Forelimb muscle (tissue), 1 donor: Measurements from ENCODE around the gene GPC6. TPM values are rescaled to one million over a fixed set of nuclear protein-coding genes. Genes with fewer than 3 reads are reported as not detected.

Source experiments
- DNase-seq: peaks from one replicate; pipeline ENCODE4 v3.0.0-alpha.2; 2013; ENCODE audit warnings: low read depth
- polyA plus RNA-seq: library from polyadenylated mRNA; unstranded; fragments of 120-200 nt; gene quantifications from one replicate; pipeline ENCODE4 v1.2.1, GENCODE V29; 2013; ENCODE audit not compliant: insufficient read length

The GPC6 gene
- polyA plus RNA-seq, 1 donor, result 8.2 TPM

DNA sequence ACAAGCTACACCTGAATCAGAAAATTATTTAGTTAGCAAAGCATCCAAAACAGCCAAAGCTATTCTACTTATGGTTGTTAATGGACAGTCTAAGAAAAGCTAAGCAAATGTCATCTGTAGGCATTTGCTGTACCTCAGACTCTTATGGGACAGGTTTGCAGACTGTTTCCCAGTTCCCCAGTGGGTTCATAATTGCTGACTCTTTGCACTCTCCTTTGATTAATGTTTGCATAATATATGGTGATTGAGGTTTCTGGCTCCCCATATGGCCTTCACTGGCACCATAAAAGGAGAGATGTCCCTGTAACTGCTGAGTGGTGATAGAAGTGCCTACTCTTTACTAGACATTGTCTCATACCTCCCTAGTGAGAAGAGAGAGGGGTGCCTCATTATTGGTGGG is 142.1 kb downstream of the GPC6 start:
- no peak for DNase-seq

DNA sequence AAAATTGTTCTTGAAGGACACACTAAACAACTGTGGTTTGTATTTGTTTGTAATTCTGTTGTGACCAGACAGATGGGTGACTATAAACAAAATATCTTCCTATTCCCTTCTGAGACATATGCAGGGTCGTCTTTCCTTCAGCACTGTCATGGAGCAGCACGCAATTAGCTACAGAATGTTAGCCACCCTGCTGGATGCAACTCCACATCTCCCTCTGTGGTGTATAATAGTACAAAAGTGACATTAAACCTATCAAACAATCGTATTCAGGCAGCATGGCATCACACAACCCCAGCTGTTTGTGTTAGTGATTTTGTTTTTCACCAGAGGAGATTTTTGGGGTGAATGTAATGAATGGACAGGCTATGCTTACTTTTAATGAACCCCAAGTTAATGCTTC is 146.2 kb downstream of the GPC6 start:
- no peak for DNase-seq

DNA sequence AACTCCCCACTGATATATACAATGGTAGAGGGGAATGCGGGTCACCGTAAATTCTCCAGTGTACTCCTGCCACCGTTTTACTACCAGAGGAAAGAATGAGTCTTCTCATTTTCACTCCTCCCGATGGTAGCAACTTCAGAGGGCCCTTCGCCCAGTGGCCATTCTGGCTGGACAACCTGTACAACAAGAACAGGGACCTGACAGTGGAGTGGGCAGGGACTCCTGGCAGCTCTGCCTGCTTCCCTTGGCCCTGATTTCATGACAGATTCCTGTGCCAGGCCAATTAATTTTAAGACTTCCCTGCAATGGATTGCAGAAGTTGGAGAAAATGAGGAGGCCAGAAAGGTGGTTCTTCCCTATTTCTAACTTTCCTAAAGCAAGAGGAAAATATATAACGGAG is 148.9 kb downstream of the GPC6 start:
- no peak for DNase-seq

DNA sequence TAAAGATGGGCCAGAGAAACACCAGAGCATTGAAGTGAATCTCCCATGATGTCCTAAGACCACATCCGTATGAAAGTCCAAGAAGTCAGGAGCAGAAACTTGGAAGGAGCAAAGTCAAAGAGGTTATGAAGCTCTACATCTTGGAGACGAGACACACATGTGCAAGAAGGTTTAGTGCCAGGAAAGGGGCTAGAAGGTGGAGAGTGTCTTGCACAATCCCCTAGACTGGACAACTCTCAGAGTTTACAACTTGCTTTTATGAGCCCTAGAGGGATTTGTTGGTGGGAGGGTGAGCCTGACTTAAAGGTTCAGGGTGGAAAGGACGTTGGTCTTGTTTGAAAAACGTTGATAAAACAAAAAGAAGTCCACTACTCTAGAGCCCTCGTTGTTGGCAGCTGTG is 150.6 kb downstream of the GPC6 start:
- no peak for DNase-seq

DNA sequence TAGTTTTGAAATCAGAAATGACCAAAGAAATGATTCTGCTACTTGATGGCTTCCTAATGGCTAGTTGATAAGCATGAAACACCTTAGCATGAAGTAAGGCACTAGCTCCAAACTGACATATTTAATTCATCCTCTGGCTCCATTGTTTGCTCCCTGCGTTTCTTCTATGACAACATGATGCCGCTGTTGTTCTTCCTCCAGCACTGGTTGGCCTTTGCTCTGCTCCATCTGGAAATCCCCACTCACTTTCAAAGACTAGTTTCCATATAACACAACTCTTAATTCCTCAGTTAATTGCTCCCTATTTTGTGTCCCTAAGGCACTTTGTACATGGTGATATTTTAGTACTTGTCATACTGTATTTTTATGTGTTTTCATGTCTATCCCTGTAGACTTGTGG is 151.6 kb downstream of the GPC6 start:
- DNase-seq, result no peak

DNA sequence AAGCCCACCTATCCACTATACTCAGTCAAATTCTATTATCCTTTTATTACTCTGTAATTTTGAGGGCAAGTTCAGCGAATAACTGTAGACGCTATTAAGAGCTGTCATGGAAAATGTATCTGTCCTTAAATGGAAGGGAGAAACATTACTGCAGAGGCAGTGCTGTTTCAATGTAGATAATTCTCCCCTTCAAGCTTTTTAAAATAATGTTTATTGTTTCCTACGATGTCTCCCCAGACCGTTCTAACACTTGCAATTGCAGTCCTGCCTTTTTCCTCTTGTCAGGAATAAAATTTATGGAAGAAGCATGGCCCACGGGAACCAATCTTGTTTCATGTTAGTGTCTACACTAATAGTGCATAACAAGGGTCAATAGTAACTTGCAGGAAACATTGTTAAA is 159.5 kb downstream of the GPC6 start:
- DNase-seq, result no peak

DNA sequence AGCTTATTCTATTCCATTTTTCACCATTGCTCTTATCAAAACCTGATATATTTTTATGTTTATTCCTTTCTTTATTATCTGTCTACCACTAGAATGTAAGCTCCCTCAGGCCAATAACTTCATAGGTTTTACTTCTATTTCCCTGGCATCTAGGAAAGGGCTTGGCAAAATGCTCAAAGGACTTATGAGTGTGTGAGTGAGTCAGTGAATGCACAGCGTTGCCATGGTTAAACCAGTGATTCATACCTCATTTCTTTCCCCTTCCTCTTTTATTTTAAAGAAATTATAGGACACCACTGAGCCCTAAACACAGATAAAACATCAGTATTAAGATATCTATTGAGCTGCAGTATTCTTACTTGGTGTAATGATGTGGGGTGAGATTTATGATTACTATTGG is 162.1 kb downstream of the GPC6 start:
- no peak for DNase-seq

DNA sequence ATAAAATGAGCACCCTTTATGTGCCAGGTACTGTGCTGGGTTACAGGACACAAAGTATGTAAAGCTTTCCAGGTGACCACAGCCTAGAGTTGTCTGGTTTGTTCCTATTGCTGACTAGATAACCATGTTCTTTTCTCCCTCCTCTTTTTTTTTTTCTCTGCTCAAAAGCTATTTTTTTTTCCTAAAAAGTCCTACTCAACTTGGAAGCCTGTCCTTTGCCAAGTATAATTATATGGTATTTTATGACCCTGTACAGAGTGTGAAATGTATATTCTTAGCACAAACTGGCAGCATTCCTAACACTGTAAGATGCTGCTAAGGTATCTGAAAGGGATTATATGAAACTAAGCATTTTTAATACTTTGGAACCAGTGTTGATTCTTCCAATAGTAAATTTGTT is 171.0 kb downstream of the GPC6 start:
- no peak for DNase-seq

DNA sequence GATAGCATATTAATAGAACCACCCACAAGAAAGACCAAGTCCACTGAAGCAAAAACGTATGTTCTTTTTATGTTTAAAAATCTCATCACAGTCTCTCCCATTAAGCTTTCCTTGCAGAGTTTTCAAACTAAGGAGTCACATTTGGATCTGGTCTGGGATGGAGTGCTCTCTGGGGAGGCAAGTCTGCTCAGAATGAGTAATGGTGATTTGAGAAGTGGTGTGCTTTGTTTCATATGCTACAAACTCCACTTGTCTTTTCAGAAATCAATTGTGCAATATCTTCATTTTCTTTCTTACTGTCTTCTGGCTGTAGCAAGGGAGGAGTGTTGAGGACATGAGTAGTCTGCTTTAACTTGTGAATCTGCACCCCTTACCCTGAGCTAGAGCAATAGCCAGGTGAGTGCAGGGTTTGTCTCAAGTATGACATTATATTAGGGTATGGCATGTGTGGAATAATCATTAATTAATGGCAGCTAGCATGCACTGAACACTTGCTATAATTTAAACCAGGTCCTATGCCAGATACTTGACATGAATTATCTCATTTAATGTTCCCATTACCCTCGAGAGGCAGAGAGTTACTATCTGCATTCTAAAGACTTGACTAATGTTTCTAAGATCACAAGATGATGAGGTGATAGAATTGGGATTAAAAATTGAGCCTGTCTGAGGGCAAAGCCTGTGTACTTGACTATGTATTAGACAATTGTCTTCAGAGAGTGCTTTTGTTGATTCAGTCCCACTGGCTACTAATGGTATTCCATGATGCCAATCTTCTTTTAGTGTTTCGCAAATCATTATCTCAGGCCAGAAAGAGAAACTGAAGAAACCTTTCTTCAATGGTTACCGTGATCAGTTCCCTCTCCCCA is 171.8 kb downstream of the GPC6 start:
- peak; percentile 22 for DNase-seq

DNA sequence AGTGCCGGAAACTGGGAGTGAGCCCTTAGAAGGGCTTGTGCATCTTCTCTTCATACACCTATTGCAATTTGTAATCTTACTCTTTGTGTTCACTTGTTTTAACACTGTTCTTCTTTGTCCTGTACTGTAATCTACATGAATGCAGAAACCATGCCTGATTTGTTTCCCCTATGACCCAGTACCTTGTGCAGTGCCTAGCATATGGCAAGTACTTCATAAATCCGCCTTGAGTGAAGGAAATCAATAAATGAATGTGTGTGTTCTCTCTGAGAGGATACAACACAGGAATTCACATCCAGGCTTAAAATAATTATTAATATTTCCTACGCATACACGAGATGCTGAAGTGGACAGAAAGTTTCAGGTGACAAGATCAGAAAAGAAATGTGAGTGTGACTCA is 172.6 kb downstream of the GPC6 start:
- no peak for DNase-seq

DNA sequence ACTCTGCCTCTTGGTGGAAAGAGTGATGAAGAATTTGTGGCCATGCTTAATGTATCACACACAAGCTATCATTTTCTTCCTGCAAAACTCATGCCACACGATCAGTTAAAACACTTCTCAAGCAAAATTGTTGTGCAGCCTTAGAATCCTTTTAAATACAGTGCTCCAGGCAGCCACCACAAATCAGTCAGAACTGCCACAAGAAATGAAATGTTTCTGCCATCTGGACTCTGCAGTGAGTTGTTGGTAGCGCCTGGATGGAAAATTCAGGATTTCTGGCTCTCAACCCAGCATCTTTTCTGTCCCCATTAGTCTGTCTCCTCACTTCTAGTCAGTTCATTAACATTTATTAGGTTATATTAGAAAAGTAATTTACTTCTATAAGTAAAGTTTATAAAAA is 179.5 kb downstream of the GPC6 start:
- no peak for DNase-seq

DNA sequence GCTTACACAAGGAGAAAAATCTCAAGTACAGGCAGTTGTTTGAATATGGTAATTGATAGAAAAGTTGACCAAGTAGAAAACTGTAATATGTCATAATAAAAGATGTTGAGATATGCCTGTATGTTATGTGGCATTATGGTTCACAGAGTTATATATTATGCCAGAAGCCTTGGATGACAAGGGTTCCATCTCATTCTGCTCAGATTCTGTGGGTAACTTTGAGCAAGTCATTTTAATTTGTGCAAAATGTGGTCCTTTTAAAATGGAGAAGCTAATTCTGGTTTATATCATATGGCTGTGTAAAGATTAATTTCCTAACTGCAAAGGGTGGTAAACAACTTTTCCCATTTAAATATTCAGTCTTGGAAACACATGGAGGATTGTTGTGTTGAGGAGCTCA is 180.9 kb downstream of the GPC6 start:
- DNase-seq, result no peak

DNA sequence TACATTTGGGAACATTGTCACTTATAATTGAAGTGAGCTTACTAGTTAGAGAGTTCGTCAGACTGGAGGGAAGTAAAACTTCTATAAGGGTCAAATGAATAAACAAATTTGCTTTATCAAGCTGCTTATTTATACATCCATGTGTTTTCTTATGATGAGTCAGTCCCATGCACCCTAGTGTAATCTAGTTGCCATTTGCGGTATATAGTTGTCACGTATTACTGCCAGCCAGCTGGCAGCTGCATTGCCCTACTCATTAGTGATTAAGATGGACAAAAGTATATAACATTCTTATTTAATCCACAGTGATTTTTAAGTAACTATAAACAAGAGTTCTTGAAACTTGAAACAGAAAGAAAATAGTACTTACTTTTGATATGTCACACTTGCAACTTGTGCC is 182.4 kb downstream of the GPC6 start:
- DNase-seq, result no peak

DNA sequence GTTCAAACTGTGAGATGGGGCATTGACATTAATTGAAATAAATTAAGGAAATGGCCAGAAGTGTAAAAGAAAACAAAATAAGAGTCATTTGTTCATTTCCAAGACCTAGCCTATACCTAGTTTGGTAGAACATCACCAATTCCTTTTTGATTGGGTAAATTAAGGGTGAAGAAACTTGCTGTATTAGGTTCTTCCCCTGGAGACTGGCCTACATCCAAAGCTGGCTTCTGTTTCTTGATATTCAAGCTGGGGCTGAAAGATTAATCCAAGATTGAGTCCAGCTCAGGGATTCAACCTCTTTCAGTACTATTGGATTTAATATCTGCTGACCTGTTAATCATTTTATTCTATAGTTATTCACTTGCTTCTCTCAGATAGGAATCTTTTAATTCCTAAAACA is 183.2 kb downstream of the GPC6 start:
- no peak for DNase-seq

DNA sequence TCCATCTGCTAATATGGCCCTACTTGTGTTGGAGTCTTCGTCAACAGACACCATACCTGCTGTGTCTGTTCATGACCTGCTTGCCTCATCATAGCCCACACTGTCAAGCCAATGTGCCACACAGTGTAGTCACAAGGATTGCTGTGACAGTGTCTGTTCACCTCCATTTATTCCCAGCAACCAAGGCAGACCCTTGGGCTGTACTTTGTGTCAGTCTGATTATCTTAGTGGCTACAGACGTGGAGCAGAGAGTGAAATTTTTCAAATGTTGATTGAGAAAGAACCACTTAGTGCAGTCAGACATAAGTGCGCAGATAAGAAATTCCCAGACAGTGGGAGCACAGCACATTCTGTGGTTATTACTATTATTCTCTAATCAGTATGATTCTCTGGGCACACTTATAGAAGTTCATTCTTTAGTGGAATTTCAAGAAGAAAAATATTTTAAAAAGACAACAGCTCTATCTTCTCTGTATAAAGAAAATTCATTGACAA is 184.6 kb downstream of the GPC6 start:
- no peak for DNase-seq

DNA sequence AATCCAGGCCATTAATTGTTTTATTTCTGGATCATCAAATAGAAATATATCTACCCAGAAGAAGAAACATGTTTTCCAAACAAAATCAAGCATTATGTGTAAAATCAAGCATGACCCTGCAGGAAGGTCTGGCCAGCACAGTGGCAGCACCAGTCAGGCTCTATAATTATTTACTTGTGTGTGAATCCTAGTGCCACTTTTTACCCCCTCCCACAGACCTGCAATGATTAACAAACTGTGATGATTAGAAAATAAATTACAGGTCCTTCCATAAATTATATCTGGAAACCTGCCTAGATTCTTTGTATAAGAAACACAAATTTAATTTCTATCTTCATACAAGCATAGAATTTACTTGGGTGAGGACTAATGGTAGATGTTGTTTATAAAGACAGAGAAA is 186.1 kb downstream of the GPC6 start:
- no peak for DNase-seq

DNA sequence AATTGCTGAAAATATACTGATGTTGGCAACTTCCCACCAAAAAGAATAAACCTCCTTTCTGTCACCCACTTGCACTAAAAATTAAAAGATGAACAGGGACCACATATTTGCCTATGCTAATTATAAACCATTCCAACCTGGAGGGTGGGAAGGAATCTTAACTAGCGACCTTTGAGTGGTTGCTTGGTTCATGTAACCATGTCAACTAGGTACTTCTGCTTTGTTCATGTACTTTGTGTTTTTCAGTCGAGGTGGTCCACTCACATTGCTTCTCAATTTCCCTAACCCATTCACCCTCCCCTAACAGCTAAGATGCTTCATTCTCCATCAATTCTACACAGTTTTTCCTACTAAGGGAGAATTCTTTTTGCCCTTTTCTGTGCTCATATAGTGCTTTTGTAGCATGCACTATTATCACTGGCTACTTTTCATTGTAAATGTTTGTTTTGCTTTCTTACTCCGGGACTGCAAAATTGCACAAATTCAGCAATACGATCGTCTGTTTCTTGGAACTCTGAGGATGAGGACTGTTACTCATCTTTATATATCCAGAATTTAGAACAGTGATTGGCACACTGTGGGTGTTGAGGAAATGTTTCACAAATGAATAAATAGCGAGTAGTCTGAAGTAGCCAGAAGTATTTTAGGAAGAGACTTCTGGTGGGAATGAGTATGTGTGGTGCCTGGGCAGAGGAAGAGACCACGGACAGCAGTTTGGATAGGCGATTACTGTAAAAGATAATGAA is 187.5 kb downstream of the GPC6 start:
- DNase-seq, result no peak

DNA sequence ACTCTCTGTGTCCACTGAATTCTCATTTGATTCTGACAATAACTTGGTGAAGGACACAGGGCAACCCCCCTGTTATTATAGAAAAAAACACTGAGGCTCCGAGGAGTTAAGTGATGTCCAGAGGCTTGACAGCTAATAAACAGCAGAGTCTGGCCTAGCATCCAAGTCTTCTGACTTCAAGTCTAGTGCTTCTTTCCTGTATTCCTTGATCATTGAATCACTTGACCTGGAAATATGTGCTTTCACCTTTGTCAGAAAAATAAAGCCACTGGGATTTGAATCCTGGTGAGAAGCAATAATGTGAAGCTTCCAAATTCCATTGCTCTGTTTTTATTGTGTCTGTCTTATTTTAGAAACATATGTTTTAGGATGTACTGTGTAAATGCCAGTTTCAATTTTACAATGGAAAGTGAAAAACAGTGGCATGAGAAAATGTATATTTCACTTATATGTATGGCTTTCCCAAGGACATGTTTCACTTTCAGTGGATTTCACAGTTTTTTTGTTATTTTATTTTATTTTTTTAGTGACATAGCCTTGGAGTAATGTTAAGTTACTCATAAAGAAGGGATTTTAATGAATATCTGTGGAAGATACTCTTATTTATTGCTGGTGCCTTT is 190.2 kb downstream of the GPC6 start:
- DNase-seq, result no peak

DNA sequence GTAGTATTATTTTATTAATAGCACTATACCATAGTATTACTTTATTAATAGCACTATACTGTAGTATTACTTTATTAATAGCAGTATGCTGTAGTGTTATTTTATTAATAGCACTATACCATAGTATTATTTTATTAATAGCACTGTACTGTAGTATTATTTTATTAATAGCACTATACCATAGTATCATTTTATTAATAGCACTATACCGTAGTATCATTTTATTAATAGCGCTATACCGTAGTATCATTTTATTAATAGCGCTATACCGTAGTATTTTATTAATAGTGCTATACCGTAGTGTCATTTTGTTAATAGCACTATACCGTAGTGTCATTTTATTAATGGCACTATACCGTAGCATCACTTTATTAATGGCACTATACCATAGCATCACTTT is 191.8 kb downstream of the GPC6 start:
- DNase-seq, result no peak

DNA sequence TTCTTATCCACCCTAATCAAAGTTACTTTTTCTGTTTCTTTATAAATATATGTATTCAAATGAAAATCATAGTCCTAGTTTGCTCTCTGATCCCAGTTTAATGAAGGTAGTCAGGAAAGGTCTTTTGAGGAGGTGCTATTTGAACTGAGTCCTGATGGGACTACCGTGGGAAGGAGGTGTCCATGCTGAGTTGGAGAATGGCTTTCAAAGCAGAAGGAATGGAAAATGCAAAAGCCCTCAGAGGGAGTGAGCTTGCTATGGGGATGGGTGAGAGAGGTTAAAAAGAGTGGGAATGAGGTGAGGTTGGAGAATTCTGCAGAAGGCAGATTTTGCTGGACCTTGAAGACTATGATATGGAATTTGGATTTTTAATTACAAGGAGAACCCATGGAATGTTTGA is 193.6 kb downstream of the GPC6 start:
- DNase-seq, result no peak

DNA sequence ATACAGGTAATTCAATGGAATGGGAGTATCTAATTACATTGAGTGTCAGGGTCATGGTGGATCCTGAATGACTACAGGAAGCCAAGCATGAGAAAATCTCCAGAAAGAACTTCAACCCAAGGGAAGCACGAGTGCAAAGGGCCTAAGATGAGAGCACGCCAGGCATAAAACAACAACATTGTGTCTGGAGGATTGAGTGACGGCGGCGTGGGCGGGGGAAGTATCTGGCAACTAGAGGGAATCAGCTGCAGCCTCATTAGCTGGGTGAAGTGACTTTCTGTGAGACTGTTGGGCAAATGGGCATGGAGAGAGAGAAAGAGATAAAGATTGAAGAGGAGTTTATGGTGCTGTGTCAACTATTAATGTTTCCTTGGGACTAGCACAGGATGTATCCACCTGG is 194.3 kb downstream of the GPC6 start:
- no peak for DNase-seq

DNA sequence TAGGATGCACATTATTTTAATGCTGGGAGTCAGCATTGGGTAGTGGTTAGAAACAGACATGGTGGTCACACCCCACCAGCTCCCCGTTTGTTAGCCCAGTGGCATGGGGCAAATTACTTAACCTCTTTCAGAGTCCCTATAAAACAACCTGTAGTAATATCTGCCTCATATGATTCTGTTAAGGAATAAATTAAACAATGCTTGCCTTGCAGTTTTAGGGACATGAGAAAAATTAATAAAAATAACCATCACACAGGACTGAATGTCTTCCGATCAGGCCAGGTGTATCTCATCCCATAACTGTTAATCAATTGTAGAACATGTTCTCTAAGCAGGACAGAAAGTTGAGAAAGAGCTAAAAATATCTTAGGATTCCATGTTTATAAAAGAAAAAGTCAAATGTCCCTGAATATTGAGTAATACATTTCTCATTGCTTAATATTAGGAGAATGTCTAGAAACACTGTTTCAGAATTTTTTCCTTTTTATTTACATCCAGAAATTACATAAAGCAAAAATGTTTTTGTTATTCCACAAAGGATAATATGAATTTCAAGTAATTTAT is 196.5 kb downstream of the GPC6 start:
- DNase-seq, result no peak
